GM18508 (cell line): ENCODE results near the gene TMEM174.

Experiments used
- ATAC-seq: cut with Tn5 transposase; IDR thresholded peaks from one replicate; pipeline ENCODE4 v1.9.1; 2021; ENCODE audit warnings: moderate number of reproducible peaks; ENCODE audit not compliant: insufficient read depth, unreplicated experiment

The TMEM174 gene, protein sequence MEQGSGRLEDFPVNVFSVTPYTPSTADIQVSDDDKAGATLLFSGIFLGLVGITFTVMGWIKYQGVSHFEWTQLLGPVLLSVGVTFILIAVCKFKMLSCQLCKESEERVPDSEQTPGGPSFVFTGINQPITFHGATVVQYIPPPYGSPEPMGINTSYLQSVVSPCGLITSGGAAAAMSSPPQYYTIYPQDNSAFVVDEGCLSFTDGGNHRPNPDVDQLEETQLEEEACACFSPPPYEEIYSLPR

DNA sequence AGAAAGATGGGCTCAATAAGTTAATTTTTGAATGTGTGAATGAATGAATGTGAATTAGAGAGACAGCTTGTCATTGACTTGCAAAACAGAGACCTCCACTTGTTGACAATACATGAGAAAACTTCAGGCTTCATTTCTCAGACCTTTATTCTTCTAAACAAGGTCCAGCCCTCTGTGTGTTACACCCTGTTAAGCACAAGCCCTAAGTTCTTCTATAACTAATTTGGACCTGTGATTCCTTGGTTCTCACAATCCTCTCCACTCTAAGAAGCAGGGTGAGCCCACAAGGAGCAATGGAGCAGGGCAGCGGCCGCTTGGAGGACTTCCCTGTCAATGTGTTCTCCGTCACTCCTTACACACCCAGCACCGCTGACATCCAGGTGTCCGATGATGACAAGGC, at the start of gene TMEM174:
TSS of gene TMEM174 (plus strand) at position 243 of the 400 bp plus-strand sequence. CDS start at position 294, 51 bp downstream.
- no peak for ATAC-seq

DNA sequence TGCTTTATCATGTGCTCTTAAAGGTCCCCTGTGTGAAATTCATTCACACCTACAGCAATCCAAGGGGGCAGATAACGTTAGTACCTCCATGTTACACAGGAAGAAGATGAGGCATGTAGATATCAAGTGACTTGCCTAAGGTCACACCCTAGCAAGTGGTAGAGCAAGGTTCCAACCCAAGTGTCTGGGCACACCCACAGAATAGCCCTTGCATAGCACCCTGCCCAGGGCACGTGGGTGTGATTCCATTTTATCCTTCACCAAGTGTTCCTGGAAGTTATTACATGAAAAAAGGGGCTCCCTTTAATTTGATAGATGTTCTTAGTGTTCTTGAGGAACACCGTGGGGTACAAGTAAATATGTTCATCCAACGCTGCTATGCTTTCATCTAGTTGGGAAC, 47.7 kb upstream of the TMEM174 start:
- ATAC-seq: no peak

DNA sequence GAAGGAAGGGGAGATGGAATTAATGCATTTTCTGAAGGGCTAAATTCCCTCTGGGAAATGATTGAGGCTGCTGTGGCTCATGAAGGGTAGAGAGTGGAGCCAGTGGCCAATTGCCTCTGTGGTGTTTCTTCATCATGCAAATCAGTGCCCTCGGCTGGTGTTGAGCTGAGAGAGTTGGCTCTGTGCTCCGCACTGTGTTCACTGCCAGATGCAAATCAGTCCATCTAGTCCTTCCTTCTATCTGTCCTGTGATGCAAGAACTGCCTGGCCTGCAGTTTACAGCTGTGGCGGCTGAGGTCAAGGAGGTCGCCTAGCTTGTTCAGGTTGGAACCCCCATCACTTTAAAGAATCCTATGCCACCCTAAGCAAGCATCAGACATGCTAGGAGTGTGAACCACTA, 46.6 kb upstream of the TMEM174 start:
- ATAC-seq: no peak

DNA sequence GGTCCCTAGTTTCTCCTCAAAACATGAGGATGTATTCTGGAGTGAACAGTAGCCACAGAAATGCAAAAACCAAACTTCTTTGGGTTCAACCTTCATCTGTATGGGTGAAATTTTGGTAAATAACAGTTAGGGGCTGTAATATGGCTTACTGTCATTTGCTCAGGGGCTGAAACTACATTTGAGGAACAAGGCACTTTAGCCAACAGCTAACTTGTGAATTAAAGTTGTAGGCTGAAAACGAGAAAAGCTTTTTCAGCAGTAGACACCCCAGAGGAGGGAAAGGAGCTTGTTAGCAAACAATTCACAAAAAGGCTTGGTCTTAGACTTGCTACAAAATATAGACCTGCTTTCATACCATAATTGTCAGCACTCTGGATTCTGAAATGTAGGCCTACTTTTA, 46.0 kb upstream of the TMEM174 start:
- no peak for ATAC-seq

DNA sequence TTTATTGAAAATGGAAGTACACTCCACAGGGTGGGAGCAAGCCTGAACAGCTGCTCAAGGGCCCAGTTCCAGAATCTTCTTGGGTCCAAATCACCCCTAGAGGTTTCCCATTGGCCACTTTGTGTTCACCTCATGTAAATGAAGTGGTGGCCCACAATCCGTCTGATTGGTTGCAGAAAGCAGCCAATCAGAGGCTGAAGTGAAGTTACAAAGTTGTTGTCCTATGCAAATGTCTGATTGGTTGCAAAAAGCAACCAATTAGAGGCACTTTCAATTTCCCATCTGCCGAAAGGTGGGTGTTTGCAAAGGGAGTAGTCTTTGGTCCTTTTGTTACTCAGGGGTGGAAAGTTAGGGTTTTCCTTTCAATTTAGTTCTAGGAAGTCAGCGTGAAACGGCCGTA, 43.9 kb upstream of the TMEM174 start:
- no peak for ATAC-seq

DNA sequence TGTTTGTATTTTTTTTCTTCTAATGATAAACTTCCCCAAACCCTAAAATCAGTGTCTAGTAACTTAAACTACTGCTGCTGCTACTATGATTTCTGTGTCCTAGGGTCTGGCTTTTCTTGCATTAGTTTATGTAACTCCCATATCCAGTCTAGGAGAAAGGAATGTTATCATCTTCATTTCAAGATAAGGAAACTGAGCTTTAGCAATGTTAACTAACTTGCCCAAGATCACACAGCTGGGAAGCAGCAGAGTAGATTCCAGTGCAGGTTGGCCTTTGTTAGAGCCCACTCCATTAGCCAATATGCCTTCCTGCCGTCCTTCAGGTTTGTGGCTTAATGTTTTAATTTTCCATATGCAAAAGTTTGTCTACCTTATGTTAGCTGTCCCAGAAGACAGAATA, 42.2 kb upstream of the TMEM174 start:
- no peak for ATAC-seq

DNA sequence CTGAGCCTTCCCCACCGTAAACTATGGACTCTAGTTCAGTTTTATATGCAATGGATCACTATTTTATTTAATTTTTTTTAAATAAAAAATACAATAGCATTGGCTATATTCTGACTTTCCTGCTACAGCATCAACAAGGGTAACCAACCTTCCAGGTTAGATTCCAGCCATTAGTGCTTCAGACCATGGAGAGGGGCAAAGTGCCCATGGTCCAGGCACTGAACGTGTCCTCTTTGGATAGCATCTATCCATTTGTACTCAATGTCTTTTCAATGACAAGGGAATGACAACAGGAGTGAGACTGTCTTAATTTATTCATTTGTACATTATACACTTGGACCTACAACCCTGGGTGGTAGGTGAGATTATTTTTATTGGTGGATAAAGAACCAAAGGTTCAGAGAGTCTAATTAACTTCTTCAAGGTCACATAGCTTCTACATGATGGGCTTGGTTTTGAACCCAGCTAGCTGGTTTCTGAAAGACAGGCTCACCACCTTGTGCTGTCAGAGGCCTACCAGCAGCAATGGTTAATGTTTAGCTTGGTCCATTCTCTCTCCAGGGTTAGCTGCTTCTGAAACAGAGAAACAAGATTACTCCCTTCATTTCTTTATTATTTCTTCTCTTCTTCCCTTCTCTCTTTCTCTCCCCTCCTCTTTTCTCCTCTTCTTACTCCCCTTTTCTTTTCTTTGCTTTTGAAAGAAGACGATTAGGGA, 41.1 kb upstream of the TMEM174 start:
- ATAC-seq: no peak

DNA sequence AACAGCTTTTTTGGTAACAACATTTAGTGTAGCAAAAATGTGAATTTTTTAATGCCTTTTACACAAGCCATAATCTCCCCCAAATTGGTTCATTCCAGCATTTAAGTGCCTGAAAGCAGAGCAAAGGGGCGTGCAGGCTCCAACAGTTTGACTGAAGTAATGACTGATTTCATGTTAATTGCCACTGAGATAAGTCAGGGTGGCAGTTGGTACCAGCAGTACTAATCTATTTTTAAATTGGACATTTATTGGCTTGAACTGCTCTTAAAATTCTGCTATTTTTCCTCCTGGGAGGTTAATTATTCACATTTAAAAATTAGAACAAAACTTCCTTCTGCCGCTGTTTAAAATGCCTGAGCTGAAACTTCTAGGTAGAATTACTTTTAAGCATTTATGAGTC, 40.2 kb upstream of the TMEM174 start:
- ATAC-seq: no peak

DNA sequence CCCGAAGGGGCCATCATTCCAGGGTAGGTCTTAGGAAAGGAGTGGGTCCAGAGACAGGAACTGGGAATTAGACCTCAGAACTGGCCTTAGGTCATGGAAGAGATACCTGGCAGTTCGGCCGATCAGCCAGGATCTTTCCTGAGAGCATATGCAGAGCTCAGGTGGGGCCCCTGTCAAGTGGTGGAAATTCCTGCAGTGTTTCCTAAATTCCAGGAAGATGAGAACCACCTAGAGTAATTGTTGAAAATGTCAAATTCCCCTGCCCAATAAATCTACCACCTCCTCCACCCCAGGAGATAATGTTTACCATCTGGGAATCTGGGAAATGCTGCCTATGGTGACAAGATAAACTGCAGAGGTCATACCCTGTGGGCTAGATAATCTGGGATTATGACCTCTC, 38.0 kb upstream of the TMEM174 start:
- no peak for ATAC-seq

DNA sequence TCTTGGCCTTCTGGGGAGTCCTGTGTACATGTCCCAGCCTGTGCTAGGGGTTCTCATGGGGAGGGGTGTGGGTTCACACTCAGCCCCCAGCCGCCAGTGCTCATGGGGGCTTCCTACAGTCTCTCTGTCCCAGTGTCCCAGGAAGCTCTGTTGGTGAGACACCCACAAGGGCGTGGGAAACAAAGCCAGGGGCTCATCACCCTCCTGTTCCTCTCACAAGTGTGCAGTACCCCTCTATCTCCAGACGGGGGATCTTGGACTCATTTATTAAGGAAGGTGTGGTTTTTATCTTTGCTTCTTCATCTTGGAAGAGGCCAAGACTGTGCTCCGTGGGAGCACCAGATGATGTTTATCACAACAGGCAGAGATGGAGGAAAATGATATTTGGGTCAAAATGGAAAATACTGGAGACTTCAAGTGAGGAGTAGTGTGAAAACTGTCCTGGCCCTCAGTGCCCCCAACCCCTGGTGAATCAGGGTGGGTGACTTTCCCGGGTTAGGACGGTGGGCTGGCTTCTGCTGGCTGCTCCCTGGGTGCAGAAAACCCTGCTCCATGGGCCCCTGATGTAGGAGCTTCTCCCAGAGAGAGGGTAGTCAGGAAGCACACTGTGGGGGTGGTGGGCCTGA, 37.5 kb upstream of the TMEM174 start:
- no peak for ATAC-seq

DNA sequence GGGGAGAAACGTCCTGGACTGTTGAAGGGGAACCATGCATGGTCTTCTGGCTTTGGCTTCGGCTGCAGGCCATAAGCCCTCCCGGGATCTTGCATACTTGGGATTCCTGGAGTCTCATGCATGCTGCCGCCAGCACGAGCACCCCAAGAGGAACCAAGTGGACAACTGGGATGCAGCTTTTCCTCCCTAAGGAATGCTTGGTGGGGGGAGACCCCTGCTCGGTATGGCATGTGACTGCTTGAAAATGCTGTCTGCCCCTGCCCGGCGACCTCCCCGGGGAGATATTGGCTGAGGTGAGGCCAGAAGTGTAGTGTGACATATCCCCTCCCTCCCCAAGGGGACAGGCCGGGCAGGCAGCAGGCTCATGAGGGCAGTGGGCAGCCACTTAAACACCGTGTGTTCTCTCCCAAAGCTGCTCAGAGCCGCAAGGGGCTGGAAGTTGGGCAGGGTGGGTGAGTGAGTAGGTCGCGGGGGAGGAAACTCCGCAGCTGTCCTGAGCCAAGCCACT, 36.9 kb upstream of the TMEM174 start:
- ATAC-seq: no peak

DNA sequence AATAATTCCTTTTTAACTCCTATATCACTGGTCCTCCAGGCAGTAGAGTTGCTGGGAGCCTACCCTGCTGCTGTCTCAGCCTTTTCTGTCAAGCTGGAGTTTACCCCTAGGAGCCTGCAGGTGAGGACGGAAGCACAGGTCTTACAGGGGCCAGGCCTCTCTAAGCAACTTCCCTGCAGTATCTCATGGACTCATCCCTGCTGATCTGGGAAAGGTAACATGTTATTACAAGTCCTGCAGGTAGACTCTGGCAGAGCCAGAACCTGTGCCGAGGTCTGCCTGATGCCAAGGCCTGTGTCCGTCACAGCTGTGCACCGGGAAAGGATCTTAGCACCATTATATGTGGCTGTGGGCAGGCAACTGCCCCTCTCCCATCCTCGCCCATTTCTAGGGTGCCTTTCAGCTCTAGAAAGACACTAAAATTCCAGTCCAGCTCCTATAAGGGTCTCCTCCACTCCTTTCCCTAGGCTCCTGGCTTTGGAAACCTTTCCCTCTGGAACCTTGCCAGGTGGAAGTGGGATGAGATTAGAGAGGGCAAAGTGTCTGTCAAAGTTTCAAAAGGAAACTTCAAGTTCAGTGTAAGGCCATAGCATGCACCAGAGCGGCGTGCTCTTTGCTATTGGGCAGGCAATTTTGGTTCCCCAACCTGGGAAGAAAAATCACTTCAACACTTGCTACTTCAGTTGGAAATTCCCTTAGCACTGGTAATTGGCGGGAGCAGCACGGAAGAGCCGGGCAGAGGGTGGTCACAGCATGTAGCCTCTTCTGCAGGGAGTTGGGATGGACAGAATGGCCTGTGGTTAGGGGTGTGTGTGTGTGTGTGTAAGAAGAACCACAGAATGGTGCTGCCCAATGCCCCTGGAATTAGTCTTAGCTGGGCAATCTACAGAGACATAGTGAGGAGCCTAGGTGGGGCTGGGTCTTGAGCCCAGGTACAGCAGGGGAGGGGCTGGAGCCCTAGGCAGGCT, 35.1 kb upstream of the TMEM174 start:
- no peak for ATAC-seq

DNA sequence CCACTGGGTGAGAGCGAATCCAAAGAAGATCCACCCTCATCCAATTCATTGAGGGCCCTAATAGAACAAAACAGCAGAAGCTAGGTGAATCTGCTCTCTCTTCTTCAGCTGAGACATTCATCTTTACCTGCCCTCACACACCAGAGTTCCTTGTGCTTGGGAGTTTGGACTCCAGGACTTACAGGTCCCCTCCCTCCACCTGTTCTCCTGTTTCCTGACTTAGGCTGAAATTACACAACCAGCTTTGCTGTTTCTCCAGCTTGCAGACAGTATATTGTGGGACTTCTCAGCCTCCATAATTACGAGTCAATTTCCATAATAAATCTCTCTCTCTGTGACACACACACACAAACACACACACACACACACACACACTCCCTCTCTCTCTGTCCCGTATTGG, 33.5 kb upstream of the TMEM174 start:
- no peak for ATAC-seq

DNA sequence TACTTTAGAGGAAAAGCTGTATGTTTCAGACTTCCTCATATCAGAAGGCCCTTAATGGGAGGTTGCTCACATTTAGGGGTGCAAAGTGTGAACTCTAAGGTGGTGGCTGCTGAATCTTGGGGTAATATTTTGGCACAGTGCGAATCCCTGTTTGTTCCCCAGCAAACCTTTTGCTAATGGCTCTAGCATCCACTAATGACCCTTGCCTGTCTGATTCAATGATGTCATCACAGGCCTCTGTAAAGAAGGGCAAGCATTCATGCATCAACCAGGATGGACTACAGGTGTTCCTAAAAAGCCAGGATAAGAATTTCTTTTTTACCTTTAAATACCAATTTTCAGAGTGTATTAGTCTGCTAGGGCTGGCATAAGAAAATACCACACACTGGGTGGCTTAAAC, 32.2 kb upstream of the TMEM174 start:
- no peak for ATAC-seq

DNA sequence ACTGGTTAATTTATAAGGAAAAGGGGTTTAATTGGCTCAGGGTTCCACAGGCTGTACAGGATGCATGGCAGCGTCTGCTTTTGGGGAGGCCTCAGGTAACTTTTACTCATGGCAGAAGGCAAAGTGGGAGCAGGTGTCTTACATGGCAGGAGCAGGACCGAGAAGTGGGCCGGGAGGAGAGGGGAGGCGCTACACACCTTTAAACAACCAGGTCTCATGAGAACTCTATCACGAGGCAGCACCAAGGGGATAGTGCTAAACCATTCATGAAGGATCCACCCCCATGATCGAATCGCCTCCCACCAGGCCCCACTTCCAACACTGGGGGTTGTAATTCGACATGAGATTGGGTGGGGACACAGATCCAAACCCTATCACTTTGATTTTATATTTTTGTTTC, 31.0 kb upstream of the TMEM174 start:
- ATAC-seq: no peak

DNA sequence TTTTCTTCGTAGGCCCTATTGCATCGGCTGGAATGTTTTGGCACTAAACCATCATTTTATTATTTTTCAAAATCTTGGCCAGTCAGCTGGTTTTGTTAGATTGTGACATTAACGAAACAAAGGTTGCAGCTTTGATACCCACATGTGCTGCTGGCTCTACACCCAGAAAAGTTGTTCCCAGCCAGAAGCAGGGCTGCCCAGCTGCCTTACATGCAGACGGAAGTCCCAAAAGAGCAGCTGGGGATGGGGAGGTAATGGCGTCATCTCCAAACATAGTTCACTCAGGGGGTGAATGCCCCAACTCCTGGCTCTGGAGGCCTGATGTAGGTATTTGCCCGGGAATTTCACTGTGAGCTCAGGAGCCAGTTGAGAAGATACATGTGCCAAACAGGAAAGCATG, 29.3 kb upstream of the TMEM174 start:
- ATAC-seq: no peak

DNA sequence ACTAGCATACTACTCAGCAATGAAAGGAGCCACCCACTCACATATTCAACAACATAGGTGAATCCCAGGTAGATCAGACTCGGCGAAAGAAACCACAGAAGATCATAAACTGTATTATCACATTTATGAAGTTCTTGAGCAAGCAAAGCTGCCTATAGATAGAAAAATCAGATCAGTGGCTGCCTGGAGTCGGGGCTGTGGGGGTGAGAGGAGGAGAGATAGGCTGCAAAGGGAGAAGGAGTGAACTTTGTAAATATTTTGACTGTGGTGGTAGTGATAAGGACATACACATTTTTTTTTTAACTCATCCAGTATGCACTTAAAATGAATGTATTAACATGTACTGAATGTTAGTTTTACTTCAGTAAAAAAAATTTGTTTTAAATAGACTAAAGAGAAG, 23.5 kb upstream of the TMEM174 start:
- no peak for ATAC-seq

DNA sequence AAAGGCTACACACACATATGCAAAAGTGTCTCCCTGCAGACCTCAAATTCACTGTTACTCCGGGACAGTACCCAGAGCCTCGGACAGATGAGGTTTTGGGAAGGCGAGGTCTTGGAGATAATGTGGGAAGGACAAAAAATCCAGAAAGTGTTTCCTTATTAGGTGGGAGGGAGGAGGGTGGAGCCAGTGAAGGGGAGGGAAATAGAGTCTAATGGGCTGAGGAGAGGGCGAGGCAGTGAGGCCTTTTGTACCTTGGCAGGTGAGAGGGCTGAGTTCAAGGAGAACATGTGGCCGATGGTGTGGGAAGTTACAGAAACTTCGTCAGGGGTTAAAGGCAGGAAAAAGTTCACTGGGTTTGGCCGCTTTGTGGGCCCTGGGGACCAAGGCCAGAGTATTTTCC, 22.1 kb upstream of the TMEM174 start:
- no peak for ATAC-seq

DNA sequence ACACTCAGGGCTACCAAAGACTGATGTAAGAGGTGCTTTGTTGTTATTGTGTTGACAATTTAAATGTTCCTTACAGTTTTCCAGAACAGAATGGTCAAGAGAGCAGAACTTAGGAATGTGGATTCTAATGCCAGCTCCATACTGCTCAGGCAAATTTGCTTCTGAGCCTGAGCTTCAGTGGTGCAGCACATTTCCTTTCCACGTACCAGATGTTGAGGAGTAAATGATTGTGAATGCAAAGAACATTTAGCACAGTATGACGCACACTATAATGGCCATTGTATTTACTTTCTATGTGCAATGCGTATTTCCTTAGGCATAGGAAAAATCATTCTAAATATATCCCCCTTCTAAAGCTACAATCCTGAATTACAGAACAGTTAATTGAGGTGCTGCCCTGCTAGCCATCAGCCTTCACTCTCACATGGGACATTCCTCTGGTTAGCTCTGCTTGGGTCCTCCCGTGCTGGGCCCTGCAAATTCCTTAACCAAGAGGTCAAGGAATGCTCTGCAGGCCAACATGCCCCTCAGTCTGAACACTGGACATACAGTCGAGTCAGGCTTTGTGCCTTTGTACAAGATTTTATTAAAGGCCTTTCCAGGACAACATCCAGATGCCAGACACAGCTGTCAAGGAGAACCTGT, 21.1 kb upstream of the TMEM174 start:
- ATAC-seq: no peak
